HepG2 (cell line): ENCODE data around the gene TRMT10C. TPM values are rescaled to one million over a fixed set of nuclear protein-coding genes. Genes with fewer than 3 reads are reported as not detected.

Experiments used
- ARID5B ChIP-seq: IDR thresholded peaks from 2 replicates; pipeline ENCODE4 v1.4.0; 2020; ENCODE audit warnings: mild to moderate bottlenecking, missing genetic modification reagents
- ASH2L ChIP-seq: fragments of 300-600, 200-600 bp; sonication (generic); IDR thresholded peaks from 2 replicates; pipeline ENCODE4 v1.7.0; 2017; ENCODE audit warnings: low read depth, mild to moderate bottlenecking, moderate library complexity, mixed read lengths, low read length; ENCODE audit not compliant: insufficient read length
- ATF3 ChIP-seq: sonication (generic); formaldehyde crosslinking; IDR thresholded peaks from 2 replicates; pipeline ENCODE4 v1.4.0; 2020; ENCODE audit warnings: missing genetic modification reagents
- BCL3 ChIP-seq: sonication (generic); formaldehyde crosslinking; IDR thresholded peaks from 2 replicates; pipeline ENCODE4 v1.5.1; 2020; ENCODE audit warnings: mild to moderate bottlenecking, missing genetic modification reagents, moderate library complexity
- EZH2 ChIP-seq: conservative IDR thresholded peaks from 2 replicates; pipeline ENCODE4 v1.6.1; 2012; ENCODE audit warnings: mild to moderate bottlenecking, low read depth, low read length, moderate library complexity
- FOSL1 ChIP-seq: sonication (generic); formaldehyde crosslinking; IDR thresholded peaks from 2 replicates; pipeline ENCODE4 v1.9.0; 2021; ENCODE audit warnings: missing genetic modification reagents, borderline replicate concordance
- GTF2F1 ChIP-seq: fragments of 150-350 bp; IDR thresholded peaks from 2 replicates; pipeline ENCODE4 v1.6.1; 2014; ENCODE audit warnings: low read length
- HOMEZ ChIP-seq: IDR thresholded peaks from 2 replicates; pipeline ENCODE4 v1.6.1; 2016; ENCODE audit warnings: low read depth
- HOXA3 ChIP-seq: sonication (generic); formaldehyde crosslinking; IDR thresholded peaks from 2 replicates; pipeline ENCODE4 v1.5.0; 2020; ENCODE audit warnings: missing genetic modification reagents
- MED1 ChIP-seq: sonication (generic); formaldehyde crosslinking; IDR thresholded peaks from 2 replicates; pipeline ENCODE4 v1.4.0; 2020; ENCODE audit warnings: missing genetic modification reagents
- MEF2D ChIP-seq: sonication (generic); formaldehyde crosslinking; IDR thresholded peaks from 2 replicates; pipeline ENCODE4 v1.5.1; 2020; ENCODE audit warnings: mild to moderate bottlenecking, missing genetic modification reagents
- PAXIP1 ChIP-seq: sonication (generic); formaldehyde crosslinking; conservative IDR thresholded peaks from 2 replicates; pipeline ENCODE4 v1.4.0; 2020; ENCODE audit warnings: mild to moderate bottlenecking, missing genetic modification reagents, moderate library complexity
- RARA ChIP-seq: IDR thresholded peaks from 2 replicates; pipeline ENCODE4 v1.6.1; 2016; ENCODE audit warnings: missing genetic modification reagents, missing compliant biosample characterization
- REPIN1 ChIP-seq: sonication (generic); formaldehyde crosslinking; IDR thresholded peaks from 2 replicates; pipeline ENCODE4 v1.8.0; 2022; ENCODE audit warnings: missing genetic modification reagents, low read depth, mild to moderate bottlenecking, borderline replicate concordance
- RXRB ChIP-seq: IDR thresholded peaks from 2 replicates; pipeline ENCODE4 v1.6.1; 2016; ENCODE audit warnings: borderline replicate concordance, missing genetic modification reagents, missing compliant biosample characterization
- SNAPC5 ChIP-seq: sonication (generic); formaldehyde crosslinking; IDR thresholded peaks from 2 replicates; pipeline ENCODE4 v1.8.1; 2023; ENCODE audit warnings: mild to moderate bottlenecking, missing genetic modification reagents, borderline replicate concordance
- ZMYM4 ChIP-seq: sonication (generic); formaldehyde crosslinking; IDR thresholded peaks from 2 replicates; pipeline ENCODE4 v1.8.1; 2023; ENCODE audit warnings: mild to moderate bottlenecking, missing genetic modification reagents
- ZNF329 ChIP-seq: sonication (generic); formaldehyde crosslinking; IDR thresholded peaks from 2 replicates; pipeline ENCODE4 v1.9.0; 2021; ENCODE audit warnings: low read depth, mild to moderate bottlenecking, missing genetic modification reagents
- polyA plus RNA-seq, 8 experiments: library from polyadenylated mRNA; depleted of rRNA in 3 of 8; stranded (reverse) in 7 of 8; unstranded in 1 of 8; fragments of >200 nt; fragmentation: Illumina TruSeq in 4 of 8; extraction: Trizol in 4 of 8; gene quantifications; 2 replicates each; pipeline versions ENCODE4 v1.2.1 to v1.2.3, GENCODE V29; 2011 to 2016; ENCODE audit warnings: low read depth in 4 of 8, missing spikeins in 1 of 8, mixed read lengths in 1 of 8; ENCODE audit not compliant: insufficient read depth in 1 of 8
- total RNA-seq, 5 experiments: library from RNA; depleted of rRNA; stranded (reverse); fragments of >200 nt; fragmentation: Illumina TruSeq; extraction: Trizol; gene quantifications; 2 replicates each; pipeline ENCODE4 v1.2.3, GENCODE V29; 2016; ENCODE audit warnings: low read depth in 1 of 5

TRMT10C gene
- total and polyA plus RNA-seq, 2 of the 13 experiments (the other 11 are each of a cell fraction or from before 2014, with no cell fraction given) = 10.8 to 39.2 TPM

GRCh38 chr3:101519685-101520365 is 41.8 kb upstream of the TRMT10C start (continued):
- TF ChIP-seq PAXIP1 (CRISPR knock-in tag) (peak; percentile 59), HOXA3 (0 out of 2 replicates have a peak, but pooled peaks have one; percentile 10), ARID5B (CRISPR knock-in tag) (peak; percentile 53), ZNF329 (no peak), SNAPC5 (CRISPR knock-in tag) (no peak), MED1 (CRISPR knock-in tag) (peak; percentile 39), MEF2D (no peak), HOMEZ (no peak), FOSL1 (CRISPR knock-in tag) (peak; percentile 62; the same call in 1 of the 2 replicates), EZH2 (no peak), BCL3 (no peak), ASH2L (no peak), REPIN1 (CRISPR knock-in tag) (no peak), RARA (0 out of 2 replicates have a peak, but pooled peaks have one; percentile 27), GTF2F1 (no peak), ATF3 (CRISPR knock-in tag) (peak; percentile 62; the same call in 1 of the 2 replicates), ZMYM4 (CRISPR knock-in tag) (0 out of 2 replicates have a peak, but pooled peaks have one; percentile 19), RXRB (CRISPR knock-in tag) (peak; percentile 43; the same call in 1 of the 2 replicates)
